ENCODE results near the gene PRPF38A. TPM values are rescaled to one million over a fixed set of nuclear protein-coding genes. Genes with fewer than 3 reads are reported as not detected.

PRPF38A gene, protein sequence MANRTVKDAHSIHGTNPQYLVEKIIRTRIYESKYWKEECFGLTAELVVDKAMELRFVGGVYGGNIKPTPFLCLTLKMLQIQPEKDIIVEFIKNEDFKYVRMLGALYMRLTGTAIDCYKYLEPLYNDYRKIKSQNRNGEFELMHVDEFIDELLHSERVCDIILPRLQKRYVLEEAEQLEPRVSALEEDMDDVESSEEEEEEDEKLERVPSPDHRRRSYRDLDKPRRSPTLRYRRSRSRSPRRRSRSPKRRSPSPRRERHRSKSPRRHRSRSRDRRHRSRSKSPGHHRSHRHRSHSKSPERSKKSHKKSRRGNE
- total RNA-seq, result 100 to 1,000 TPM in 2 of 3 donors, 10 to 100 TPM in 1; 94.0 to 113 (median 101) TPM

DNA sequence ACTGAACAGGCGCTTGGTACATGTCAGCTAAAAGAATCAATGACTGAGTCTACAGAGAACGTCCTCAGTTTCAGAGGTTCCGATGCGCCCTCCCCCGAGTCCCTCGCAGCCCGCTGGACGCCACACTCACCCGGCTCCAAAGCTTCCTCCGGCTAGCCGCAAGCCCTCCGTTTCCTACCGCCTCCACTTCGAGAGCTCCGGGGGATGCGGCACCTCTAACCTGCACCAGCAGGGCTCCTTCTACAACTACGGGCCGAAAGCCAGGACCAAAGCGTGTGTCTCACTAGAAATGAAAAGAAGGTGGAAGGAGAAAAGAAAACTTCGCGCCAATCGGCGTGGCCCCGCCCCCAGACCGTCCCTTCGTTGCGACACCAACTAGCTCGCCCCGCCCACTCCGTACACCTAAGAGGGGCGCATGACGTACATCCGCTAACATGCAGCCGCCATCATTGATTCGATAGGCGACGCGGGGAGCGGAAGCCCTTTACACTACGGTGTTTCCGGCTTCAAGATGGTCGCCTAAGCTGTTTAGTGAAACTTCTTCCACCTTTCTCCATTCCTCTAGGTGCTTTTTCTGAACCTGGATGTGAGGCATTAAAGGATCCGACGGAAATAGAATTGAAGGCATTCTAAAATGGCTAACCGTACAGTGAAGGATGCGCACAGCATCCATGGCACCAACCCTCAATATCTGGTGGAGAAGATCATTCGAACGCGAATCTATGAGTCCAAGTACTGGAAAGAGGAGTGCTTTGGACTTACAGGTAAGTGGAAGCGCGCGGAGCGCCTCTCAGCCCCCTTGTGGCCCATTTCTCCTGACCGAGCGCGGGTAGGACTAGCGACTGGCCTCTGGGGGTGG, at the start of gene PRPF38A, which contains the start of gene ORC1:
Gene PRPF38A (plus strand): TSS at position 487 of the 859 bp plus-strand sequence. CDS start 148 bp downstream, at position 635.
Gene ORC1 (minus strand): TSS at position 308 of the 859 bp plus-strand sequence. CDS start 2,200 bp downstream, outside the sequence.
- Mint-ChIP-seq H3K4me1 (ENCODE audit: low read depth) (peaks cover 26% of the 10 kb centered on the region), H3K4me3 (peak within 1 kb of the TSS; percentile 99), H3K27me3 (ENCODE audit: low read depth) (no peaks in the 10 kb centered on the region), H3K36me3 (ENCODE audit: insufficient read depth) (peaks cover 39% of the 10 kb centered on the region), H3K9me3 (no peaks in the 10 kb centered on the region)
- peak; percentile 97 for DNase-seq
- ATAC-seq, result peak; percentile 89 to 93

DNA sequence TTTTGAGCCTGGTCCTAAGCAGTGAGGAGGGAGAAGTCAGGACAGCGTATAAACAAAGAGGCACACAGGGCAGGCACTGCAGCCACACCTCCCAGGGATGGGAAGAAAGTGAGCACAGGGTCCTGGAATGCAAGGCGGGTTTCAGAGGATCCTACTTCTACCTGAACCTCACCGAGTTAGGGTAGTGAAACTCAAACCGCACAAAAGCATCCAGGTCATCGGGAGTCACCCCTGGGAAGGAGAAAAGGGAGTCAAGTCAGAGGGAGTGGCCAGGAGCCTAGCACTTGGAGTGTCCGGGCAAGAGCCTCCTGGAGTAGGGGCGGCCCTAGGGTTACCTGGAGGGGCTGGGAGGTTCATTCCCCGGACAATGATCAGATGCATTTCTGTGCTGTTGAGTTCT, 49.0 kb upstream of the PRPF38A start:
- Mint-ChIP-seq H3K36me3 (ENCODE audit: insufficient read depth) (peaks cover 42% of the 10 kb centered on the region), H3K27me3 (ENCODE audit: low read depth) (no peaks in the 10 kb centered on the region), H3K9me3 (no peaks in the 10 kb centered on the region), H3K4me3 (no peak overlapping the region), H3K4me1 (ENCODE audit: low read depth) (peaks cover 4% of the 10 kb centered on the region)
- ATAC-seq (no peak), DNase-seq (no peak)

DNA sequence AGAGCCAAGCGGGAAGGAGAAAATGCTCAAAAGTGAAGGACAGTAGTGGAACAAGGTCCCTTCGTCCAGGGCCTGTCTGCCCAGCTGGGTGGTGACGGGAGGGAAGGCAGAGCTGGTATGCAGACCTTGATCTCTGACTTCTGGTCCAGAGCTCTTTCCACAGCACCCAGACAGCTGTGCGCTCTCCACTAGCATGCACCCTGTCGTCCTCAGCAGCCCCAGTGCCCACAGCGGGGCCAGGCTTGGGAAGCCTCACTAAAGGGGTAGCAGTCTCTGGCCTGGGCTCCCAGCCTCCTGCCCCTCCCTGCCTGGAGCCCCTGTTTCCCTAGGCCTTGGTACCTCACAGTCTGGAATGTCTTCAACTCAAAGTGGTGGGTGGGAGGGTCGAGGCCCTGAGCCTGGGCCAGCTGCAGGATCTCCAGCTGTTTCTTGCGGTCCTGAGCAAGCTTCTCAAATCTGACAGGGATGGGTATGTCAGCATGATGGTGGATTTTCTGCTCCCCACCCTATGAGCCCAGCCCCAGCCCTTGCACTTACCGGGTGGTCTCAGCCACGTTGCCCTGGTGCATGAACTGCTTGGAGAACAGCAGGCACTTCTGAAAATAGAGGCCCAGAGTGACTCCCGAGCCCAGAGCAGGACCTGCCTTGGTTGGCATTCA, 48.4 kb upstream of the PRPF38A start:
- ATAC-seq (no peak), DNase-seq (no peak)
- no peaks in the 10 kb centered on the region for H3K27me3 Mint-ChIP-seq (ENCODE audit: low read depth)
- no peaks in the 10 kb centered on the region for H3K9me3 Mint-ChIP-seq
- peaks cover 44% of the 10 kb centered on the region for H3K36me3 Mint-ChIP-seq (ENCODE audit: insufficient read depth)
- peaks cover 4% of the 10 kb centered on the region for H3K4me1 Mint-ChIP-seq (ENCODE audit: low read depth)
- no peak overlapping the region for H3K4me3 Mint-ChIP-seq

- Mint-ChIP-seq H3K4me3 (no peak overlapping the region), H3K9me3 (no peaks in the 10 kb centered on the region), H3K27me3 (ENCODE audit: low read depth) (no peaks in the 10 kb centered on the region), H3K36me3 (ENCODE audit: insufficient read depth) (peaks cover 53% of the 10 kb centered on the region), H3K4me1 (ENCODE audit: low read depth) (peaks cover 7% of the 10 kb centered on the region)
- DNase-seq (no peak), ATAC-seq (no peak)
Measured at GRCh38 chr1:52356818-52357355, 47.5 kb upstream of the PRPF38A start.

GRCh38 chr1:52357397-52357796, 47.0 kb upstream of the PRPF38A start:
- DNase-seq, result no peak
- Mint-ChIP-seq H3K36me3 (ENCODE audit: insufficient read depth) (peaks cover 57% of the 10 kb centered on the region), H3K4me3 (no peak overlapping the region), H3K27me3 (ENCODE audit: low read depth) (no peaks in the 10 kb centered on the region), H3K4me1 (ENCODE audit: low read depth) (peaks cover 7% of the 10 kb centered on the region), H3K9me3 (no peaks in the 10 kb centered on the region)
- no peak for ATAC-seq

DNA sequence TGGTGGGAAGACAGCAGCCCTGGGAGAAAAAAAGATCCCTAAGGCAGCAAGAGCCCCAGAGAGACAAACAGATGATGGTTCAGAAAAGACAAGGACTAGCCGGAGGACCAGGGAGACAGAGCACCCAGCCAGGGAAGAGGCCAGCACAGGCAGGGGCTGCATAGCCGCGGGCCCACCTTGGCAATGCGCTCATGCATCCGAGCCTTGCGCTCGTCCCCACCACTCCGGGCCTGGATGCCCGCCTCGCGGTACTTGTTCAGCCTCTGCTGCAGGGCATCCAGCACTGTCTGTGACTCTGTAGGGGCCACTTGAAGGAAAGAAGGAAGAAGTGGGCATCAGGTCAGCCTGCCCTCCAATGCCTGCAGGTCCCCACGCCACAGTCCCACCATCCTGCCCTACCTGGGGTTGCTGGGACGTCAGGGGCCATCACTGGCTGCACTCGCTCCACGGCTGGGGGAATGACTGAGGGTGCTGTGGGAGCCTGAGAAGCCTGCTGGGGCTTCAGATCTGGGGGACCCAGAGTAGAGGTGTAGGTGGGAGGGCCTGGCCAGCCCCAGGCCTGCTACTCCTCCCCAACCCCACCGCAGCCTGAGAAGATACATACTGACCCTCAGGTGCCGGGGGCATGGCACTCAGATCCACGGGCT, 45.4 kb upstream of the PRPF38A start:
- peaks cover 50% of the 10 kb centered on the region for H3K36me3 Mint-ChIP-seq (ENCODE audit: insufficient read depth)
- peaks cover 16% of the 10 kb centered on the region for H3K4me1 Mint-ChIP-seq (ENCODE audit: low read depth)
- no peaks in the 10 kb centered on the region for H3K27me3 Mint-ChIP-seq (ENCODE audit: low read depth)
- ATAC-seq (no peak), DNase-seq (no peak)
- H3K4me3 Mint-ChIP-seq, result no peak overlapping the region
- no peaks in the 10 kb centered on the region for H3K9me3 Mint-ChIP-seq

GRCh38 chr1:52359676-52360594, 44.5 kb upstream of the PRPF38A start:
- H3K27me3 Mint-ChIP-seq (ENCODE audit: low read depth), result no peaks in the 10 kb centered on the region
- no peak for DNase-seq
- no peaks in the 10 kb centered on the region for H3K9me3 Mint-ChIP-seq
- H3K4me3 Mint-ChIP-seq, result no peak overlapping the region
- no peak for ATAC-seq
- H3K4me1 Mint-ChIP-seq (ENCODE audit: low read depth), result peaks cover 25% of the 10 kb centered on the region
- H3K36me3 Mint-ChIP-seq (ENCODE audit: insufficient read depth), result peaks cover 43% of the 10 kb centered on the region

DNA sequence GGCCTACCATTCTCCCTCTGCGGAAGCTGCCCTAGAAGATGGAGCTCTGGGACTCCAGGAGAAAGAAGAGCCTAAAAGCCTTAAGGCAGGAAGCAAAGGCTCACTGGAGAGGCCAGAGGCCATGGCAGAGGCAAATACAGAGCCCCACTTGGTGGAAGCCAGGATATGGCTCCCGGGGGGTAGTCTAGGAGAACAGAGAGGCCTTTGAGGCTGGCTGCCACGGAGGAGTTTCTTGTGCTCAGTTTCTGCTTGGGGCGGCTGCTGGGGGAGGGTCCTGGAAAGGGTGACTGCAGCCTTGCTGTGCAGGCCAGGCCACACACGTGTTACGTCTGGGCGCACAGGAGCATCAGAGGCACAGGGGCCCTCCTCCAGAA, 43.8 kb upstream of the PRPF38A start:
- no peak for DNase-seq
- no peaks in the 10 kb centered on the region for H3K27me3 Mint-ChIP-seq (ENCODE audit: low read depth)
- no peaks in the 10 kb centered on the region for H3K9me3 Mint-ChIP-seq
- ATAC-seq, result no peak
- H3K4me1 Mint-ChIP-seq (ENCODE audit: low read depth), result peaks cover 31% of the 10 kb centered on the region
- H3K36me3 Mint-ChIP-seq (ENCODE audit: insufficient read depth), result peaks cover 38% of the 10 kb centered on the region
- H3K4me3 Mint-ChIP-seq, result no peak overlapping the region

- ATAC-seq, result no peak
- Mint-ChIP-seq H3K9me3 (no peaks in the 10 kb centered on the region), H3K4me3 (peak overlapping the region; percentile 96), H3K36me3 (ENCODE audit: insufficient read depth) (peaks cover 21% of the 10 kb centered on the region), H3K27me3 (ENCODE audit: low read depth) (no peaks in the 10 kb centered on the region), H3K4me1 (ENCODE audit: low read depth) (peaks cover 39% of the 10 kb centered on the region)
- no peak for DNase-seq
Measured at GRCh38 chr1:52364235-52364839, 40.1 kb upstream of the PRPF38A start.

DNA sequence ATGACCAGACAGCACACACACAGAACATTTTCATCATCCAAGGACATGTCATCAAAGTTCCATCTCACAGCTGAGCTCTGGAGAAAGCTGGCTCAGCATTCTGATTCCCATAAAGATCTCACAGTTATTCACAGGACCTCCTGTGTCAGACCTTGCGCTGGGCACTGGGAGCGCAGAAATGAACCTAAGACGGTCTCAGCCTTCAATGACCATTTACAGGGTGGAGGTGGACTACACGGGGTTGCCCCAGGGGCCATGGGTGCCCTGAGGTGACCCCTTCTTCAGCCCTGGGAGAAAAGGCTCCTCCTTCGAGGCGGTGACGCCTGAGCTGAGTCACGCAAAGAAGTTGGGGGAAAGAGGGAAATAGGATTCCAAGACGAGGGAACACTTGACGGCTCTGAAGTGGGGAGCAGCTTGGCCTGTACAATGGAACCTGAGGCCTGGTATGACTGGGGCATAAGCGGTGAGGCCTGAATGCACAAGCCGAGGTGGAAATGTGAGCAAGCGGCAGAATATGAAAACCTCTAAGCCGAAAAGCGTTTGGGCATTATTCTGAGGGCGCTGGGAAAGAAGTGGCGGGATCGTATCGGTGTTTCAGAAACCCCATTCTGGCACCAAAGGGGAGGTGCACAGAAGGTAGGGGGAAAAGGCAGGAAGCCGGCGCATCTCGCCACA, 39.2 kb upstream of the PRPF38A start:
- Mint-ChIP-seq H3K27me3 (ENCODE audit: low read depth) (no peaks in the 10 kb centered on the region), H3K4me3 (peak overlapping the region; percentile 96), H3K4me1 (ENCODE audit: low read depth) (peaks cover 39% of the 10 kb centered on the region), H3K36me3 (ENCODE audit: insufficient read depth) (peaks cover 21% of the 10 kb centered on the region), H3K9me3 (no peaks in the 10 kb centered on the region)
- ATAC-seq (peak; percentile 0), DNase-seq (no peak)

GRCh38 chr1:52365746-52366516, 38.5 kb upstream of the PRPF38A start, which contains the start of gene CC2D1B:
CC2D1B (minus strand) TSS chr1:52366205; CDS start chr1:52364620, 1,585 bp downstream.
- peaks cover 39% of the 10 kb centered on the region for H3K4me1 Mint-ChIP-seq (ENCODE audit: low read depth)
- no peaks in the 10 kb centered on the region for H3K27me3 Mint-ChIP-seq (ENCODE audit: low read depth)
- H3K9me3 Mint-ChIP-seq, result no peaks in the 10 kb centered on the region

DNA sequence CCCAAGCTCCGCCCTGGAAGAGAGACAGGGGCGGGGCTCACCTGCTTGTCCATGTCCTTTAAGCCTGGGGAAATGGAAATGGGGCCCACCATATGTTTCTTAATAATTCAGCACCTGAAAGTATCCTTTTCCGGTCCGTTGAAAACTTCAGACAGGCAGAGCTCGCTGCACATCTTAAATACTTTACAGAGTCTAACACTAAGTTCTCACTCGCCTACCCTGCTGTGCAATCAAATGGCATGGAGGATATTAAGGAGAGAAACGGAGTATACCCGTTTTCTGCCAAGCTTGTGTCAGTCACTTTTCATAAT, 37.9 kb upstream of the PRPF38A start:
- H3K4me3 Mint-ChIP-seq, result peak overlapping the region; percentile 96
- H3K9me3 Mint-ChIP-seq, result no peaks in the 10 kb centered on the region
- peaks cover 39% of the 10 kb centered on the region for H3K4me1 Mint-ChIP-seq (ENCODE audit: low read depth)
- peaks cover 13% of the 10 kb centered on the region for H3K36me3 Mint-ChIP-seq (ENCODE audit: insufficient read depth)
- no peaks in the 10 kb centered on the region for H3K27me3 Mint-ChIP-seq (ENCODE audit: low read depth)
- DNase-seq (no peak), ATAC-seq (no peak)

More at GRCh38 chr1:52365746-52366516, 38.5 kb upstream of the PRPF38A start, which contains the start of gene CC2D1B:
- peaks cover 18% of the 10 kb centered on the region for H3K36me3 Mint-ChIP-seq (ENCODE audit: insufficient read depth)
- DNase-seq (peak; percentile 98), ATAC-seq (peak; percentile 94)
- H3K4me3 Mint-ChIP-seq, result peak within 1 kb of the TSS; percentile 96
